ENCODE results near the gene NTSR1. TPM values are rescaled to one million over a fixed set of nuclear protein-coding genes. Genes with fewer than 3 reads are reported as not detected.

Gene NTSR1
- total and polyA plus RNA-seq, 2 of the 13 experiments (the other 11 are each of a cell fraction or from before 2014, with no cell fraction given), result 0.09 to 0.12 TPM

DNA sequence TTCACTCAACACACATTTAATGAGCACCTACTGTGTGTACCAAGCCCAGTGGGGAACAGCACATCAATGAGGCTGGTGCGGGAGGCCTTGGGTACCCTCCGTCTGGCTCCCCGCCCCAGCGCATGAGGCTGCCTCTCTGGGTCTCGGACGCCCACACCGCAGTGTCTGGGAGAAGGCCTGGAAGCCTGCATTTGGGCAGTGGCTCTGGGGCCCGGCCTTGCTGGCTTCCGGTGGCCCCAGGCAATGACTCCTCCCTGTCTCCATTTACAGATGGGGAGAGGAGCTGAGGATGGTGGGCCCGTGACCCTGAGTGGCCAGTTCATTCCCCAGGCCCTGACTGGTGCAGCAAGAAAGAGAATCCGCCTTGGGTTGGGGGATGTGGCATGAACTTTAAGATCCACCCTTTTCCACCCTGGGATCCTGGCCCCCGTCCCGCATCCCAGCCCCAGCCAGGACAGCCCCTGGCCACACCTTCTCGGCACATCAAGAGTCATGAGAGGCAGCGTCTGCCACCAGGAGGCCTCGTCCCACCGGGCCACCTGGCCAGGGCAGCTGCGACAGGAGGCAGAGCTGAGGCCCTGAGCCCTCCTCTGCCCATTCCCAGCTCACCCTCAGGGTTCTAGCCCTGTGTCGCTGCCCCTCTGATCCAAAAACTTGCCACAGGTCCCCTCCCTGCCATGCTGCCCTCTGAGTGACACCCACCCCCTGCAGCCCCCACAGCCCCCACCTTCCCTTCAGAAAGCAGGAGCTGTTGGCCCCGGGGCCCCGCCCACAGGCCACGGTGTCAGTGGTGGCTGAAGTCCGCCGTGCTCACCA, 70.2 kb downstream of the NTSR1 start (continued):
- TF ChIP-seq, protein P1, sequence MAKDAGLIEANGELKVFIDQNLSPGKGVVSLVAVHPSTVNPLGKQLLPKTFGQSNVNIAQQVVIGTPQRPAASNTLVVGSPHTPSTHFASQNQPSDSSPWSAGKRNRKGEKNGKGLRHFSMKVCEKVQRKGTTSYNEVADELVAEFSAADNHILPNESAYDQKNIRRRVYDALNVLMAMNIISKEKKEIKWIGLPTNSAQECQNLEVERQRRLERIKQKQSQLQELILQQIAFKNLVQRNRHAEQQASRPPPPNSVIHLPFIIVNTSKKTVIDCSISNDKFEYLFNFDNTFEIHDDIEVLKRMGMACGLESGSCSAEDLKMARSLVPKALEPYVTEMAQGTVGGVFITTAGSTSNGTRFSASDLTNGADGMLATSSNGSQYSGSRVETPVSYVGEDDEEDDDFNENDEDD (CRISPR knock-in tag; IDR thresholded peaks at IDR 0.05; ENCODE audit: borderline replicate concordance), result peak; percentile 61; the same call in 1 of the 2 replicates
- TF ChIP-seq ZNF792 (CRISPR knock-in tag; IDR thresholded peaks at IDR 0.05) (peak; percentile 55; the same call in 1 of the 2 replicates), ZFY (CRISPR knock-in tag; IDR thresholded peaks at IDR 0.05) (peak; percentile 43; the same call in 1 of the 2 replicates), SPEN (CRISPR knock-in tag; IDR thresholded peaks at IDR 0.05; ENCODE audit: low read depth) (peak; percentile 38; the same call in 1 of the 2 replicates), PHF8 (CRISPR knock-in tag; IDR thresholded peaks at IDR 0.05) (peak; percentile 14; the same call in 1 of the 2 replicates), HOXD1 (CRISPR knock-in tag; IDR thresholded peaks at IDR 0.05) (0 out of 2 replicates have a peak, but pooled peaks have one; percentile 12), ATF7-NPFF (CRISPR knock-in tag; IDR thresholded peaks at IDR 0.05; ENCODE audit: low read depth) (peak; percentile 48; the same call in 1 of the 2 replicates), RAD21 (CRISPR knock-in tag; IDR thresholded peaks at IDR 0.05) (0 out of 2 replicates have a peak, but pooled peaks have one; percentile 14), FOXA1 (IDR thresholded peaks at IDR 0.05) (no peak), FOXA1 (CRISPR knock-in tag; IDR thresholded peaks at IDR 0.05) (0 out of 2 replicates have a peak, but pooled peaks have one; percentile 12), SP1 (IDR thresholded peaks at IDR 0.05) (no peak), SP1 (CRISPR knock-in tag; IDR thresholded peaks at IDR 0.05) (peak; percentile 62; the same call in 1 of the 2 replicates), SALL1 (CRISPR knock-in tag; IDR thresholded peaks at IDR 0.05) (0 out of 2 replicates have a peak, but pooled peaks have one; percentile 16), REXO4 (CRISPR knock-in tag; IDR thresholded peaks at IDR 0.05; ENCODE audit: borderline replicate concordance) (0 out of 2 replicates have a peak, but pooled peaks have one; percentile 33), HOXA3 (CRISPR knock-in tag; IDR thresholded peaks at IDR 0.05) (peak; percentile 41; the same call in 1 of the 2 replicates)
- TF ChIP-seq, protein P2, sequence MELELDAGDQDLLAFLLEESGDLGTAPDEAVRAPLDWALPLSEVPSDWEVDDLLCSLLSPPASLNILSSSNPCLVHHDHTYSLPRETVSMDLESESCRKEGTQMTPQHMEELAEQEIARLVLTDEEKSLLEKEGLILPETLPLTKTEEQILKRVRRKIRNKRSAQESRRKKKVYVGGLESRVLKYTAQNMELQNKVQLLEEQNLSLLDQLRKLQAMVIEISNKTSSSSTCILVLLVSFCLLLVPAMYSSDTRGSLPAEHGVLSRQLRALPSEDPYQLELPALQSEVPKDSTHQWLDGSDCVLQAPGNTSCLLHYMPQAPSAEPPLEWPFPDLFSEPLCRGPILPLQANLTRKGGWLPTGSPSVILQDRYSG (CRISPR knock-in tag; IDR thresholded peaks at IDR 0.05), result 0 out of 2 replicates have a peak, but pooled peaks have one; percentile 45
- TF ChIP-seq, protein P3, sequence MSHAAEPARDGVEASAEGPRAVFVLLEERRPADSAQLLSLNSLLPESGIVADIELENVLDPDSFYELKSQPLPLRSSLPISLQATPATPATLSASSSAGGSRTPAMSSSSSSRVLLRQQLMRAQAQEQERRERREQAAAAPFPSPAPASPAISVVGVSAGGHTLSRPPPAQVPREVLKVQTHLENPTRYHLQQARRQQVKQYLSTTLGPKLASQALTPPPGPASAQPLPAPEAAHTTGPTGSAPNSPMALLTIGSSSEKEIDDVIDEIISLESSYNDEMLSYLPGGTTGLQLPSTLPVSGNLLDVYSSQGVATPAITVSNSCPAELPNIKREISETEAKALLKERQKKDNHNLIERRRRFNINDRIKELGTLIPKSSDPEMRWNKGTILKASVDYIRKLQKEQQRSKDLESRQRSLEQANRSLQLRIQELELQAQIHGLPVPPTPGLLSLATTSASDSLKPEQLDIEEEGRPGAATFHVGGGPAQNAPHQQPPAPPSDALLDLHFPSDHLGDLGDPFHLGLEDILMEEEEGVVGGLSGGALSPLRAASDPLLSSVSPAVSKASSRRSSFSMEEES (CRISPR knock-in tag; IDR thresholded peaks at IDR 0.05), result peak; percentile 57
- TF ChIP-seq, protein P4, sequence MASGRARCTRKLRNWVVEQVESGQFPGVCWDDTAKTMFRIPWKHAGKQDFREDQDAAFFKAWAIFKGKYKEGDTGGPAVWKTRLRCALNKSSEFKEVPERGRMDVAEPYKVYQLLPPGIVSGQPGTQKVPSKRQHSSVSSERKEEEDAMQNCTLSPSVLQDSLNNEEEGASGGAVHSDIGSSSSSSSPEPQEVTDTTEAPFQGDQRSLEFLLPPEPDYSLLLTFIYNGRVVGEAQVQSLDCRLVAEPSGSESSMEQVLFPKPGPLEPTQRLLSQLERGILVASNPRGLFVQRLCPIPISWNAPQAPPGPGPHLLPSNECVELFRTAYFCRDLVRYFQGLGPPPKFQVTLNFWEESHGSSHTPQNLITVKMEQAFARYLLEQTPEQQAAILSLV (CRISPR knock-in tag; IDR thresholded peaks at IDR 0.05; ENCODE audit: borderline replicate concordance), result peak; percentile 86; the same call in 1 of the 2 replicates
- TF ChIP-seq, protein P5, sequence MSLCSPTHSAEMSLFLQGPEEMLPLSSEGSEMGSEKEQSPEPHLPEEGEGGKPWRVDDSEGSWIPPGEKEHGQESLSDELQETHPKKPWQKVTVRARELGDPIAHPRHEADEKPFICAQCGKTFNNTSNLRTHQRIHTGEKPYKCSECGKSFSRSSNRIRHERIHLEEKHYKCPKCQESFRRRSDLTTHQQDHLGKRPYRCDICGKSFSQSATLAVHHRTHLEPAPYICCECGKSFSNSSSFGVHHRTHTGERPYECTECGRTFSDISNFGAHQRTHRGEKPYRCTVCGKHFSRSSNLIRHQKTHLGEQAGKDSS (CRISPR knock-in tag; IDR thresholded peaks at IDR 0.05; ENCODE audit: borderline replicate concordance, low read depth), result peak; percentile 27; the same call in 1 of the 2 replicates
- TF ChIP-seq, protein P6, sequence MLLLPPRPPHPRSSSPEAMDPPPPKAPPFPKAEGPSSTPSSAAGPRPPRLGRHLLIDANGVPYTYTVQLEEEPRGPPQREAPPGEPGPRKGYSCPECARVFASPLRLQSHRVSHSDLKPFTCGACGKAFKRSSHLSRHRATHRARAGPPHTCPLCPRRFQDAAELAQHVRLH (CRISPR knock-in tag; IDR thresholded peaks at IDR 0.05; ENCODE audit: borderline replicate concordance, low read depth), result peak; percentile 62; the same call in 1 of the 2 replicates
- TF ChIP-seq, protein P7, sequence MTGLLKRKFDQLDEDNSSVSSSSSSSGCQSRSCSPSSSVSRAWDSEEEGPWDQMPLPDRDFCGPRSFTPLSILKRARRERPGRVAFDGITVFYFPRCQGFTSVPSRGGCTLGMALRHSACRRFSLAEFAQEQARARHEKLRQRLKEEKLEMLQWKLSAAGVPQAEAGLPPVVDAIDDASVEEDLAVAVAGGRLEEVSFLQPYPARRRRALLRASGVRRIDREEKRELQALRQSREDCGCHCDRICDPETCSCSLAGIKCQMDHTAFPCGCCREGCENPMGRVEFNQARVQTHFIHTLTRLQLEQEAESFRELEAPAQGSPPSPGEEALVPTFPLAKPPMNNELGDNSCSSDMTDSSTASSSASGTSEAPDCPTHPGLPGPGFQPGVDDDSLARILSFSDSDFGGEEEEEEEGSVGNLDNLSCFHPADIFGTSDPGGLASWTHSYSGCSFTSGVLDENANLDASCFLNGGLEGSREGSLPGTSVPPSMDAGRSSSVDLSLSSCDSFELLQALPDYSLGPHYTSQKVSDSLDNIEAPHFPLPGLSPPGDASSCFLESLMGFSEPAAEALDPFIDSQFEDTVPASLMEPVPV (CRISPR knock-in tag; IDR thresholded peaks at IDR 0.05), result no peak
